A549 treated with Hydrocortisone at 1 μM for 4 hours (cell line): ENCODE results near the gene HLA-DRB5. TPM values are rescaled to one million over a fixed set of nuclear protein-coding genes. Genes with fewer than 3 reads are reported as not detected.

Source experiments
- total RNA-seq: library from RNA; stranded (reverse); fragments of 200-300 nt; extraction: Qiagen RNA extraction; gene quantifications from 5 replicates; pipeline ENCODE4 v1.2.3, GENCODE V29; 2022

HLA-DRB5 gene
- not detected in 5 replicates for total RNA-seq

GRCh38 chr6:32529697-32530430 is at the start of gene HLA-DRB5:
HLA-DRB5 (minus strand) TSS chr6:32530287; CDS start chr6:32530224, 63 bp downstream.

Other genes starting within 250 kb of the HLA-DRB5 start
- gene TSBP1, start 158.4 kb downstream of the HLA-DRB5 start, total RNA-seq, result not detected in 5 replicates
- not detected in 5 replicates for gene BTNL2, start 123.1 kb downstream of the HLA-DRB5 start, total RNA-seq
- gene HLA-DRA, start 90.4 kb downstream of the HLA-DRB5 start, total RNA-seq, result not detected in 5 replicates
- gene HLA-DRB1, start 59.6 kb upstream of the HLA-DRB5 start, total RNA-seq, result not detected in 5 replicates
- not detected in 5 replicates for gene HLA-DQA1, start 107.1 kb upstream of the HLA-DRB5 start, total RNA-seq
- gene HLA-DQB1, start 136.4 kb upstream of the HLA-DRB5 start, total RNA-seq, result not detected in 5 replicates
- gene HLA-DQA2, start 211.1 kb upstream of the HLA-DRB5 start, total RNA-seq, result not detected in 5 replicates
- not detected in 5 replicates for gene HLA-DQB2, start 233.2 kb upstream of the HLA-DRB5 start, total RNA-seq